Measurements from ENCODE around the gene AMACR. TPM values are rescaled to one million over a fixed set of nuclear protein-coding genes. Genes with fewer than 3 reads are reported as not detected.

Gene AMACR
- polyA plus RNA-seq, 4 donors = 13.0 to 168 (median 22.4) TPM

Other genes with a start within 250 kb of the AMACR start
- gene ADAMTS12, start 116.1 kb downstream of the AMACR start, polyA plus RNA-seq = 1 to 10 TPM in 1 of 4 donors, under 1 TPM in 2, not detected in 1; 0.37 to 2.8 (median 0.54) TPM
- under 1 TPM in 1 of 4 donors, not detected in 3; 0.03 TPM for gene RXFP3, start 71.7 kb downstream of the AMACR start, polyA plus RNA-seq
- gene SLC45A2, start 23.4 kb downstream of the AMACR start, polyA plus RNA-seq = under 1 TPM in 1 of 4 donors, not detected in 3; 0.27 TPM
- 10 to 100 TPM in 1 of 4 donors, 1 to 10 TPM in 2, under 1 TPM in 1; 0.54 to 47.0 (median 3.5) TPM for gene C1QTNF3, start 35.2 kb upstream of the AMACR start, polyA plus RNA-seq

All from small intestine (tissue), 4 donors.